DOHH2 (cell line): ENCODE results near the gene IFITM10.

ENCODE experiments used
- H3F3A ChIP-seq: fragments of 200-600 bp; sonication (generic), shearing (Covaris generic); 2 replicates; pipeline ENCODE4 v1.6.0; 2016; ENCODE audit warnings: antibody characterized with exemption, mild to moderate bottlenecking; ENCODE audit not compliant: control insufficient read depth, insufficient read depth
- H3K27ac ChIP-seq: fragments of 200-600 bp; sonication (generic); 2 replicates; pipeline ENCODE4 v1.5.1; 2014; ENCODE audit warnings: low read depth, mild to moderate bottlenecking, low read length, moderate library complexity
- H3K27me3 ChIP-seq: fragments of 200-600 bp; sonication (generic); 2 replicates; pipeline ENCODE4 v1.6.1; 2014; ENCODE audit warnings: mild to moderate bottlenecking, low read length, mixed read lengths; ENCODE audit not compliant: control insufficient read depth
- H3K36me3 ChIP-seq: fragments of 200-600 bp; sonication (generic); 2 replicates; pipeline ENCODE4 v1.6.1; 2014; ENCODE audit warnings: mild to moderate bottlenecking, low read length, moderate library complexity, mixed read lengths; ENCODE audit not compliant: control insufficient read depth
- H3K4me1 ChIP-seq: fragments of 200-600 bp; sonication (generic); 2 replicates; pipeline ENCODE4 v1.6.1; 2014; ENCODE audit warnings: mild to moderate bottlenecking, low read length, mixed read lengths; ENCODE audit not compliant: control insufficient read depth
- H3K4me2 ChIP-seq: fragments of 200-600 bp; sonication (generic); 2 replicates; pipeline ENCODE4 v1.6.0; 2014; ENCODE audit warnings: mild to moderate bottlenecking, low read length, moderate library complexity
- H3K4me3 ChIP-seq: fragments of 200-600 bp; sonication (generic); 2 replicates; pipeline ENCODE4 v1.5.1; 2014; ENCODE audit warnings: mild to moderate bottlenecking, low read length, mixed read lengths
- H3K79me2 ChIP-seq: fragments of 200-600 bp; sonication (generic); 2 replicates; pipeline ENCODE4 v1.6.1; 2014; ENCODE audit warnings: mild to moderate bottlenecking, low read length, mixed read lengths; ENCODE audit not compliant: control insufficient read depth
- H3K9me2 ChIP-seq: fragments of 200-600 bp; sonication (generic); replicated peaks from 2 replicates; pipeline ENCODE4 v1.6.1; 2014; ENCODE audit warnings: mild to moderate bottlenecking, low read length, mixed read lengths; ENCODE audit not compliant: control insufficient read depth
- H3K9me3 ChIP-seq: fragments of 200-600 bp; sonication (generic); 2 replicates; pipeline ENCODE4 v1.6.1; 2014; ENCODE audit warnings: antibody characterized with exemption, low read length, mixed read lengths; ENCODE audit not compliant: control insufficient read depth, insufficient read depth
- H4K20me1 ChIP-seq: fragments of 200-600 bp; sonication (generic); 2 replicates; pipeline ENCODE4 v1.6.0; 2014; ENCODE audit warnings: low read depth, mild to moderate bottlenecking, antibody characterized with exemption, low read length, moderate library complexity; ENCODE audit not compliant: control insufficient read depth, insufficient read depth
- EZH2phosphoT487 ChIP-seq: fragments of 200-600 bp; sonication (generic); IDR thresholded peaks from 2 replicates; pipeline ENCODE4 v1.6.1; 2017; ENCODE audit warnings: borderline replicate concordance, mild to moderate bottlenecking, antibody characterized with exemption, low read length, moderate library complexity, mixed read lengths
- TF ChIP-seq, protein P1 (sequence below): fragments of 200-600 bp; sonication (generic); IDR thresholded peaks from one replicate; pipeline ENCODE4 v1.5.1; 2014; ENCODE audit warnings: antibody characterized with exemption, mild to moderate bottlenecking, low read depth, low read length; ENCODE audit not compliant: poor library complexity, severe bottlenecking

The IFITM10 gene

DNA sequence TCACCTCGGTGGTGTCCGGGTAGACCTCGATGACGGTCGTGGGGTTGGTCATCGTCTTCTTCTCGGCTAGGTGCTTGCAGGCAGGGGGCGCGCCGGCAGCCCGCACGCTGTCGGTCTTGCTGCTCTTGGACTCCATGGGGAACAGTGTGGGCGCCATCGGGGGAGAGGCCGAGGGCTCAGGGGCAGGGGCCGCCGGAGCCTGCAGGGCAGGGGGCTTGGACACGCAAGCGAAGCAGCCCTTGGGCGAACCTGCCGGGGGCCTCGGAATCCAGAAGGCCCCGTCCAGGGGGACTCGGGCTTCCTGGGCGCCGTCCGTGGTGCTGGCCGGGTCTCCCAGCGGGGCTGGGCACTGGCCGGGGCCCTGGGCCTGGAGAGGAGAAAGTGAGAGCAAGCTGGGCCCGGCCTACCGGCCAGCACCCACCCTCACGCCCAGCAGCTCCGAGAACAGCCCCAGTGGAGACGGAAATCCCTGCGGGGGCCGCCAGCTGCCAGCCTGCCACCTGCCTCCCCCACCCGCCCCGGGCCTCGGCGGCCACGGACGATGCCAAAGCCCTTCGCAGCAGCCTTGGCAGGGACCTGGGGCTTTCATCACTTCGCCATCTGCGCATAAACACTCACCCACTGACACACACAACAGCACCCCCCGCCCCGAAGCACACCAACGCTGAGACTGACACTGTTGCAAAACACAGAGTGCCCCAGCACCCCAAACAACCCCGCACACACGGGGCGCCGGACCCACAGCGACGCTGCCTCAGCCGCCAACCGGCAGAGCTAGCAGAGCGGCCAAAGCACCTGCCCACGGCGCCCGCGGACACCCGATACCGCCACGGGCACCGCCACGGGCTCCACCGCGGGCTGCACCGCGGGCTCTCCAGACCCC lies 2.4 kb downstream of the IFITM10 start:
- Histone ChIP-seq H3K4me2 (no peak overlapping the region), H3F3A (no peaks in the 10 kb centered on the region), H3K27me3 (no peaks in the 10 kb centered on the region), H4K20me1 (no peaks in the 10 kb centered on the region), H3K79me2 (no peaks in the 10 kb centered on the region), H3K36me3 (no peaks in the 10 kb centered on the region), H3K9me2 (no peaks in the 10 kb centered on the region), H3K27ac (no peak overlapping the region), H3K9me3 (peaks cover 17% of the 10 kb centered on the region; the same call in 1 of the 2 replicates), H3K4me3 (no peak overlapping the region), H3K4me1 (no peaks in the 10 kb centered on the region)
- TF ChIP-seq EZH2phosphoT487: no peak
- TF ChIP-seq, protein P1, sequence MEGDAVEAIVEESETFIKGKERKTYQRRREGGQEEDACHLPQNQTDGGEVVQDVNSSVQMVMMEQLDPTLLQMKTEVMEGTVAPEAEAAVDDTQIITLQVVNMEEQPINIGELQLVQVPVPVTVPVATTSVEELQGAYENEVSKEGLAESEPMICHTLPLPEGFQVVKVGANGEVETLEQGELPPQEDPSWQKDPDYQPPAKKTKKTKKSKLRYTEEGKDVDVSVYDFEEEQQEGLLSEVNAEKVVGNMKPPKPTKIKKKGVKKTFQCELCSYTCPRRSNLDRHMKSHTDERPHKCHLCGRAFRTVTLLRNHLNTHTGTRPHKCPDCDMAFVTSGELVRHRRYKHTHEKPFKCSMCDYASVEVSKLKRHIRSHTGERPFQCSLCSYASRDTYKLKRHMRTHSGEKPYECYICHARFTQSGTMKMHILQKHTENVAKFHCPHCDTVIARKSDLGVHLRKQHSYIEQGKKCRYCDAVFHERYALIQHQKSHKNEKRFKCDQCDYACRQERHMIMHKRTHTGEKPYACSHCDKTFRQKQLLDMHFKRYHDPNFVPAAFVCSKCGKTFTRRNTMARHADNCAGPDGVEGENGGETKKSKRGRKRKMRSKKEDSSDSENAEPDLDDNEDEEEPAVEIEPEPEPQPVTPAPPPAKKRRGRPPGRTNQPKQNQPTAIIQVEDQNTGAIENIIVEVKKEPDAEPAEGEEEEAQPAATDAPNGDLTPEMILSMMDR: no peak

DNA sequence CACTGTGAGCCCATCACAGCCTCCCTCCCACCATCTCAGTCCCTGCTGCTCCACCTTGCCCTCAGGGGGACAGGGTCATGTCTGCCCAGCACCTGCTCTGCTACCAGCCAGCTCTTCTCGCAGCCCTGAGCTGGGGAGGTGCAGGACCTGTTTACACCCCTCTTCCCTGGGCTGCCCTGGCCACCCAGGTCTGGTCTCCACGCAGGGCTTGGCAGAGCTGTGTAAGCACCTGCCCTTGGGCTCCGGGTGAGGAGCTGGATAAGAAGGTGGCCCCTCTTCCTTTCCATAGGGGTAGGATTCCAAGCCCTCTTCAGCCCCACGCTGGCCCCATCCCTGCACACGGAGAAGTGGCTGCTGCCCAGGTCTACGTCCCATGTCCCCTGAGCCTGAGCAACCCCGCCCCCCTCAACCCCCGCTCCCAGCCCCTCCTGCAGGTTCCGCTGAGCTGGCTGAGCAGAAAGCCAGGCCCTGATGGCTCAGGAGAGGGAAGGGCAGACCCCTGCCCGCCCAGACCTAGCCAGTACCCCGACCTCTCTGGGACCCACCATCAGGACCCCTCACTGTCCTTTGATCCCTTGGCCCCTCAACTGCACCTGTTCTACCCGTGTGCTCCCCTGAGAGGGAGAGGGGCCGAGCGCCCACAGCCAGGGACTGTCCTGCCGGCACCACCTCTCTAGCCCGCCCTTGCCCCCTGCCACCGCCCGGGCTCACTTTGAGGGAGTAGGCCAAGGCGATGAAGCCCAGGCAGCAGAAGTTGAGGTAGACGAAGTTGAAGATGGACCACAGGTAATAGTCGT lies 3.2 kb downstream of the IFITM10 start:
- no peaks in the 10 kb centered on the region for H3K79me2 ChIP-seq
- H3K9me3 ChIP-seq: peaks cover 17% of the 10 kb centered on the region; the same call in 1 of the 2 replicates
- H3K27me3 ChIP-seq: no peaks in the 10 kb centered on the region
- H3K4me2 ChIP-seq: no peak overlapping the region
- no peak overlapping the region for H3K27ac ChIP-seq
- no peaks in the 10 kb centered on the region for H3K4me1 ChIP-seq
- no peaks in the 10 kb centered on the region for H4K20me1 ChIP-seq
- TF ChIP-seq EZH2phosphoT487: no peak
- TF ChIP-seq, protein P1: no peak
- H3K9me2 ChIP-seq: no peaks in the 10 kb centered on the region
- H3F3A ChIP-seq: no peaks in the 10 kb centered on the region
- H3K4me3 ChIP-seq: no peak overlapping the region
- no peaks in the 10 kb centered on the region for H3K36me3 ChIP-seq

DNA sequence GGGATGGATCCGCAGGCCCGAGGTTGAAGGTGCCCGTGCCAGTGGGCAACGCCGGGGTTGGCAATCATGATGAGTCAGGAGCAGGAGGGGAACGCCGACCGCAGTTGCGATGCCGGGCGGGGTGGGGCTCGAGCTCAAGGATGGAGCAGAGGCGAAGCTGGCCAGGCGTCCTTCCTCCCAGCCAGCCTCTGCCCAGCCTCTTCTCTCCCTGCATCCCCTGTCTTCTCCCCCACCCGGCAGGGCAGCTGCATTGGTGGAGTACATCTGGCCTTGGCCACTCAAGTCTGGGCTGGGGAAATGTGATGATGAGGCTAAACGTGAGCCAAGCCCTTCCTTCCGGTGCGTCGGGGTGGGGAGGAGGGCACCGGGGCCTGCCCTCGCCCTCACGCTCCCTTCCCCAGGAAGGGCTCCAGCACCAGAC lies 3.9 kb downstream of the IFITM10 start:
- Histone ChIP-seq H3K27ac (no peak overlapping the region), H3K4me1 (no peaks in the 10 kb centered on the region), H3K9me3 (peaks cover 17% of the 10 kb centered on the region; the same call in 1 of the 2 replicates), H3K27me3 (no peaks in the 10 kb centered on the region), H3K79me2 (no peaks in the 10 kb centered on the region), H4K20me1 (no peaks in the 10 kb centered on the region), H3F3A (no peaks in the 10 kb centered on the region), H3K4me2 (no peak overlapping the region), H3K36me3 (no peaks in the 10 kb centered on the region), H3K4me3 (no peak overlapping the region), H3K9me2 (no peaks in the 10 kb centered on the region)
- TF ChIP-seq, protein P1: no peak
- no peak for TF ChIP-seq EZH2phosphoT487
